ENCODE results near the gene GTF3C4.

- TF ChIP-seq CTCF (IDR thresholded peaks at IDR 0.05), result peak in 4 of 7 experiments; percentile 12 to 37 (median 33)
- no peak for TF ChIP-seq POLR2A (IDR thresholded peaks at IDR 0.05)
Observed at GRCh38 chr9:132651259-132651658, 19.0 kb upstream of the GTF3C4 start.

All from body of pancreas (tissue), 4 donors.